HG02610 (cell line): ENCODE measurements around the gene TXNDC11.

Experiments used
- ATAC-seq: cut with Tn5 transposase; IDR thresholded peaks from one replicate; pipeline ENCODE4 v1.9.1; 2021; ENCODE audit warnings: mild to moderate bottlenecking, moderate library complexity; ENCODE audit not compliant: unreplicated experiment

TXNDC11 gene

DNA sequence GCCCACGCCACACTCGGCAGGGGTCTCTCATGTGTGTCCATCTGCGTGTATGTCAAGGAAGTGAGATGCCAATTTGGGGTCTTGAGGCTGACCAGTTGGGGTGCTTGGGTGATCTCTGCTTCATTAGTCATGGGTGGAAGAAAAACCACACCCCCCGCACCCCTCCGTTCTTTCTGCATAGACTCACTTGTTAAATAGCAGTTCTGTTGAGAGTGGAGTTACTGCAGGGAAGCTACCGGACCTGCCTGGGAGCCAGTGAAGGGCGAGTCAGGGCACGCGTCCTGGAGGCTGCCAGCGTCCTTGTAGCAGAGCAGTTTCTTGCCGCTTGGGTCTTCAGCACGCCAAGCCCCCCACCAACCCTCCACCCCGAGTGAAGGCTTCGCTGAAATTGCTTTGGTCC lies 65.9 kb downstream of the TXNDC11 start:
- ATAC-seq, result no peak

DNA sequence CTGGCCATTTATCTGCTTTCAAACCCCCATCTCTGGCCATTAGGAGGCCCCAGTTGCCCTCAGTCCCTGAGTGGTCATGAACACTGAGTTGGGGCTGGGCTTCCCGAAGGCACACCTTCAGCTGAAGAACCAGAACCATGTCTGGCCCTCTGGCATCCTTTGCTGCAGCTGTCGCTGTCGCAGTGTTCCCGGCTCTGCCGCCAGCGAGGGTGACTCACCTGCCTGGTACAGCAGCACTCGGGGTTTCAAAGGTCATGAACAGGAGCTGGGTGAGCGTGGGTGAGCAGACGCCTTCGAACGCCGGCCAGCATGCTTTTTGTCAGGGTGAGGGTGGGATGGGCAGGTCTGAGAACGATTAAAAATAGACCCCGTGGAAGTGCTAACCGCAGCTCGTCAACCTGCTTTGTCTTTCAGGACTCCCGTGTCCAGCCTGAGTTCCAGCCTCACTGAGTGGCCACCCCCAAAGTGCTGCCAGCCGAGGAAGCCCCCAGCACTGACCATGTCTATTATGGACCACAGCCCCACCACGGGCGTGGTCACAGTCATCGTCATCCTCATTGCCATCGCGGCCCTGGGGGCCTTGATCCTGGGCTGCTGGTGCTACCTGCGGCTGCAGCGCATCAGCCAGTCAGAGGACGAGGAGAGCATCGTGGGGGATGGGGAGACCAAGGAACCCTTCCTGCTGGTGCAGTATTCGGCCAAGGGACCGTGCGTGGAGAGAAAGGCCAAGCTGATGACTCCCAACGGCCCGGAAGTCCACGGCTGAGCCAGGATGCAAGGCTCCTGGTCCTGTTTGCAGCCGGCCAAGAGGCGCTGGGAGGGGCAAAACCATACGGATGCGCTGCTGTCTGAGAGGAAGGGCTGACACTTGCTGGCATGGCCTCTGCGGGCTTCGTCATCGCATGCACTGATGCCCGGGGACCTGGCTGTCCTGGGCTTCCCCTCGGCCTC lies 66.8 kb downstream of the TXNDC11 start:
- ATAC-seq, result no peak

DNA sequence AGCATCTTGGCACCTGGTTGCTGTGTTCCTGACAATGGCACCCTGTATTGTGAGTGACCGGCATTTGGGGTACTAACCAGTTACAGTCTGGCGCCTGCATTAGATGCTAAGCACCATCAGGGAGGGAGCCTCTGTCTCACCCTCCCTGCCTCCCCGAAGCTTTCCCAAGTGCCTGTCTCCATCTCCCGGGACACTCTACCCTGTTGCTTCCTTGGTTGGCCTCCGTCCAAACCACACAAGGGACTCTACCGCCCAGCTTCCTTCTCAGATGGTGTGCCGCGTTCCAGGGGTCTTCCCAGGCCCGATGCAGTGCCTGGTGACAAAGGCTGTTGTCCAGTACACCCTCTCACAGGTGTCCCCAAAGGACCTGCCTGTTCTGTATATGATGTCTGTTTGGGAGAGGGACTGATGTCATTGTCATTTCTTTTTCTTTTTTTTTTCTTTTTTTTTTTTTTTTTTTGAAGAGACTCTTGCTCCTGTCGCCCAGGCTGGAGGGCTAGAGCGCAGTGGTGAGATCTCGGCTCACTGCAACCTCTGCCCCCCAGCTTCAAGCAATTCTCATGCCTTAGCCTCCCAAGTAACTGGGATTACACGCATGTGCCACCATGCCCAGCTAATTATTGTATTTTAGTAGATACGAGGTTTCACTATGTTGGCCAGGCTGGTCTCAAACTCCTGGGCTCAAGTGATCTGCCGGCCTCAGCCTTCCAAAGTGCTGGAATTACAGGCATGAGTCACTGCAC lies 67.7 kb downstream of the TXNDC11 start:
- no peak for ATAC-seq

DNA sequence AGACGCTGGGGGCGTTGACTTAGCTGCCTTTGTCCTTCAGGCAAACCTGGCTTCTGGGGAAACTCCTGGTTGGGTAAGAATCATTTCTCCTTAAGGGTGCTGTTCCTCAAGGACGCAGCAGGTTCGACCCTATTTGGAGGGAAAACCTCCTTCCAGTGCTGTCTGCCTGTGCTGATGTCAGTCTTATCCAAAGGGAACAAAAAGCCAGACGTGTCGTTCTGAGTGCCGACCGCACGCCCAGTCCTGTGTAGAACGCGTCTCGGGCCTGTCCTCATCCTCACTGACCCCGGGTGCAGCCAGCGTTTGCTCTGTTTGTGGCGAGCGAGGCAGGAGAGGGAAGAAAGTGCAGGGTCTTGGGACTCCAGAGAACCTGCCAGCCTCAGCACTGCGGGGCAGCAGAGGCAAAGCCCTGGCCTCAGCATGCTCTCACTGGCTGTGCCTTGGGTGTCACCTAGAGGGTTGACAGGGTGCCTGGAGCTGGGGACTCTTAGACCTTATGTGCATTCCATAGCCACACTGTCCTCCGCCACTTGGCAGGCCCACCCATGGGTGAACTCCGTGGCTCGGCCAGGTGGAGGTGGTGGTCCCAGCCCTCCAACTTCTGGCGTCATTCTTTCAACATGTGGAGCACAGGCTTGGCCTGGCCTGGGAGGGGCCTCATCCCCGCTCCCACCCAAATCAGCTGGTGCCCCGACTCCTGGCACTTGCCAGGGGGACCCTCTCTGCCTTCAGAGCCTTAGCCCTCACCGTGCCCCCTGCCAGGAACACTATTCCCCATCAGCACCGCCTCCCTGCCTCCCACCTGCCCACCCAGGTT lies 68.4 kb downstream of the TXNDC11 start:
- ATAC-seq, result no peak

DNA sequence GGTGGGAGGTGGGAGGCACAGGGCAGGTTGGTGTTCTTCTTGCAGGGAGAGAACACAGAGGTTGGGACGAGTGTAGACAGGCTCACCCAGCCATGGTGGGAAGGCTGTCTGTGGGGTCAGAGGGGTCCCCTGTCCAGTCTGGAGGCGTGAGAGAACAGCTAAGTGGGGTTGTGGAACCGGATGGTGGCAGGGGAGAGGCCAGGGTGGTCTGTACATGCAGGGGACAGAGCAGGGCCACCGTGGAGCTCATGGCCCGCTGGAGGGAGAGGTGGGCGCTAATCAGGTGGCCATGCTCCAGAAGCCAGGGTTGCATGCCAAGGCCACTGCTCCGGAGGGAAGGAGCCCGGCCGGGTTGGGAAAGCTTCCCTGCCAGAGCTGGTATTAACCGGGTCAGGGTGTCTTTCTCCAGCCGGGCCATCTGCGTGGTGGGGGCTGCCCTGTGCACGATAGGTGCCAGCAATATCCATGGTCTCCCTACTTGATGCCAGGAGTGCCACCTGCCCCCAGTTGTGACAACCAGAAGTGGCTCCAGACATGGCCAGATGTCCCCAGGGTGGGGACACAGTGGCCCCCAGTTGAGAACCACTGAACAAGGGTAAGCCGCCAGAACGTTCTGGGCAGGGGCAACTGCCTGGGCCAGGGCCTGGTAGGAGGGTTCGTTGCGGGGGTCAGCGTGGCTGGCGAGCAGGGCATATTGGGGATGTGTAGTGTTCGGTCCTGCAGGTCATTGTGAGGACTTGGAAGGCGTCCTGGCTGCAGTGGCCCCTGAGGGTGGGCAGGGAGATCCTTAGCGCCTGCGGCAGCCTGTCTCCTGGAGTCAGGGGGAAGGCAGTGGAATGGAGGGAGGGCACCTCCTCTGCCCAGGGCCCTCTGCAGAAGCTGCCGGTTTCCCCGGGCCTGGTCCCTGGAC lies 69.3 kb downstream of the TXNDC11 start:
- ATAC-seq, result no peak

DNA sequence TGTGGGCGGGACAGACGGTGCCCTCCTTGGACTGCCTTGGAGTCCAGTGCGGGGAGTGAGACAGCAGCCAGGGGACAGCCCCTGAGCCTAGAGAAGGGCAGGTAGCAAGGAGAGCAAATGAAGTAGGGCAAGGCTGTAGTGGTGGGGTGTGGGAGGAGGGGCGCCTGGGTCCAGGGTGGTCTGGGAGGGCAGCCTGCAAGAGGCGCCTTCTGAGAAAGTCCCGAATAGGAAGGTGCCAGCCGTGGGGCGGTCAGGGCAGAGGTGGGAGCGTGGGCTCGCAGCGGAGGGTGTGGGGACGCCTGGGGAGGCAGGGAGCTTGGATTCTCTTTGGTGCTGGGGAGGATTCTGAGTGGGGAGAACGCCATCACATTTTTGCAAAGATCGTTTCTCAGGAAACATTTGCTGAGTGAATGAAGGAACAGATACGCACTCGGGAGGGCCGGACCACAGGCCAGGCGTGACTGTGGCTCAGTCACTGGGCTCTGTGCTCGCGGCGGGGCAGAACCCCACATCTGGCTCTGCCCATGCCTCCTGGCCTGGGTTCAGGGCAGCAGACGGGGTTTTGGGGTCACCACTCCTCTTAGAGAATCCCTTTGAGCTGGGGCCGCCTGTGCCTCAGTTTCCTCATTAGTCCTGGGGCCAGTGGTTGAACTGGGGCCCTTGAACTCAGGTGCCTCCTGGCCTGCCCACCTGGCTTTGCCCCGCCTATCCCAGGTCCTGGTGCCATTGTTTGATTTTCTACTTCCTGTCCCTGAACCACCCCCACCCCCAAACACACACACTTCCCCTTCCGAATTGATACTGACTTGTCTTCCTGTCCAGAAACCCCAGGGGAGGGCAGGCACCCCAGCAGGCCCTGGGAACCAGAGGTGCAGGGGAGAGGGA lies 70.2 kb downstream of the TXNDC11 start:
- no peak for ATAC-seq

DNA sequence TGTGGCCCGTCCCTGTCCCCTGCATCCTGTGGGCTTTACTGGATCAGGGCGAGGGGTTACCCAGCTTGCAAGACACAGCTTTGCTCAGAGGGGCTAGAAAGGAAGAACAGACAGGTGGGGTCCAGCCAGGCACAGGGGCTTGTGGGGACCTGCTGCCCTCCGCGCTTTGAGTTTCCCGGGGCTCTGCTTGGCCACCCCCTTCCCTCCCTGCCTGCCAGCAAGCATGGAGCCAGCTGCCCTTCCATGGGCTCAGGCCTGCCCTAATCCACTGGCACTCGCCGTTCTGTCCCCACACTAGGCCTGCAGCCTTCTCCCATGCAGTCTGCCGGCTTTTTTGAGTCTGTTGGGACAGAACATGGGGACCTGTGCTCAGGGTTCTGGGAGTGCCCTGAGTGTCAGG lies 71.0 kb downstream of the TXNDC11 start:
- no peak for ATAC-seq

DNA sequence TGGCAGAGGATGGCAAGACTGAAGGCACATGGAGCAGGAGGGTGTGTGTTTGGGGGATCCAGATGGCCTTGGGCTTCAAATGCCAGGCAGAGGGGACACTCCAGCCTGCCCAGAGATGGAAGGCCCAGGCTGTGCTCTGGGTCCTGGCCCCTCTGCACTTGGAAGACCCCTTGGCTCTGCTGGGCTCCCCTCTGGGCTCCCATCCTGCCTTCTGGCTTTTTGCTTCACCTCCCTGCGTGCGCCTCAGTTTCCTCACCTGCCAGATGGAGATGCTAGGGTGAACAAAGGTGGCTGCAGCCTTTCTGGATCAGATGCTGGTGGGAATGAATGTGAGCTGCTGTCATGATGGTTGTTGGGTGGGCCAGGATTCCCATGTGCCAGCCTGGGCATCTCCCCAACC lies 71.4 kb downstream of the TXNDC11 start:
- no peak for ATAC-seq

DNA sequence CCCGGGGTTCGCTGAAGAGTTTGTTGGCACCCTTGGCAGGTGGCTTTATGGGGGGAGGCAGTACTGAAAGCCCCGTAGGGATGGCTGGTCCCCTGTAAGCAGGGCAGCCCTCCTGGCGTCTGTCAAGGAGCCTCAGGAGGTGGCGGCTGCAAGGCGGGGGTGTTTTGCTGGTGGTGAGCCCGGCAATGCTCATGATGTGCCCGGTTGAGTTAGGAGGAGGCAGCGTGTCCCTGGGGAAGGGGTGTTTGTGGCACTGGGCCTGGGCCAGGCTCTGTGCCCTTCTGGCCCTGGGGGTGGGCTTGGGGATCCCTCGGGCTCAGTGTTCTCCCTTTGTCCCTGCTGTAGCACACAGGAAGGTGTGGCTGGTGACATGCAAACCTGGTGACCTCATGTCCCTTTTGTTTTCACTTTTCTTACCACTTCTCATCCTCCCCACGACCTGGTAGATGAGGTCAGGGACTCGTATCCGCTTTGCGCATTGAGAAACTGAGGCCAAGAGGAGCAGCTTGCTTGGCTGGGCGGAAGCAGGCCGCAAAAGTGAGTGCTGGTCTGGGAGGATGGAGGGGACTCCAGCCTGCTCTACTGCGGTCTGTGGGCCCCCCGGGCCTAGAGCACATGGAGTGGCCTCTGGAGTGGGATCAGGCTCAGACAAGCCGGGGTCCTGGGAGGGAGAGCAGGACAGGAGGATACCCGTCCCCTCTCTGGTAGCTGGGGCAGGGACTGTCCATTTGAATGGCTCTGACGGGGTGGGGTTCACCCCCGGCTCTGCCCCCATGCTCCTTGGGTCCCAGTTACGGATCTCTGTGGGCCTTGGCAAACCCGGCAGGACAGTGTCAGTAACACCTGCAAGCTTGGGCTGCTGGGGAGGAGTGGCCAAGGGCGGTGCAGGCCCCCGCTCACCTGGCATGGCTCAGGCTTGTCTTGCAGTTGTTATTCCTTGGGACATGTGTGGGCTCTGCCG lies 72.2 kb downstream of the TXNDC11 start:
- peak; percentile 35 for ATAC-seq

DNA sequence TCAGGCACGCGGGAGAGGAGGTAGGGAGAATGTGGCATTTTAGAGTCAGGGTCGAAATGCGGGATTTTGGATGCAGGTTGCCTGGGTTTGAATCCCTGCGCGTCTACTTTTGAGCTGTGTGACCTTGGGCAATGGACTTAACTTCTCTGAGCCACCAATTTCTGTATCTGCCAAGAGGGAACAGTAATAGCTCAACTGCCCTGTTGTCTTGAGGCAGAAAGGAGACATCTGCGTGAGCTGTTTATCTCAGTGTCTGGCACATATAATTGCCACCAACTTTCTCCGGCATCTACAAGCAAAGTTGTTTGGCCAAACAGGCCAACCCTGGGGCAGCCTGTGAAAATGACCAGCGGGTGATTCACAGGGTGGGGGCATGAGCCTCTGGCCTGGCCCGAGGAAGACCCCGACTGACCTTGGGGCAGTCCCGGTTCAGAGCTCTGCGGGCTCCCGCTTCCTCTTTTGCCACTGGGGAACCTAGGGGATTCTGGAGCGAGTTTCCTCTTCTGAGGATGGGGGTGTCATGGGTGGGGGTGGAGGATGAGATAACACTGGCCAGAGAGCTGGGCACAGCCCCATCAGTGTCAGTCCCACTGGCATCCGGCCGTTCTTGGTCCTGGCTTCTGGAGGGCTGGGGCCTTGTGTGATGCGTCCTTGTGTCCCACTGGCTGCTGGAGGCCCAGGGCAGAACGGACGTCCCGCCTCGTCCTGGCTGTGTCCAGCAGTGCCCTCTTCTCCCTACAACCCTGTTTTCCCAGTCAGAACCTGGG lies 73.1 kb downstream of the TXNDC11 start:
- ATAC-seq, result peak; percentile 27

DNA sequence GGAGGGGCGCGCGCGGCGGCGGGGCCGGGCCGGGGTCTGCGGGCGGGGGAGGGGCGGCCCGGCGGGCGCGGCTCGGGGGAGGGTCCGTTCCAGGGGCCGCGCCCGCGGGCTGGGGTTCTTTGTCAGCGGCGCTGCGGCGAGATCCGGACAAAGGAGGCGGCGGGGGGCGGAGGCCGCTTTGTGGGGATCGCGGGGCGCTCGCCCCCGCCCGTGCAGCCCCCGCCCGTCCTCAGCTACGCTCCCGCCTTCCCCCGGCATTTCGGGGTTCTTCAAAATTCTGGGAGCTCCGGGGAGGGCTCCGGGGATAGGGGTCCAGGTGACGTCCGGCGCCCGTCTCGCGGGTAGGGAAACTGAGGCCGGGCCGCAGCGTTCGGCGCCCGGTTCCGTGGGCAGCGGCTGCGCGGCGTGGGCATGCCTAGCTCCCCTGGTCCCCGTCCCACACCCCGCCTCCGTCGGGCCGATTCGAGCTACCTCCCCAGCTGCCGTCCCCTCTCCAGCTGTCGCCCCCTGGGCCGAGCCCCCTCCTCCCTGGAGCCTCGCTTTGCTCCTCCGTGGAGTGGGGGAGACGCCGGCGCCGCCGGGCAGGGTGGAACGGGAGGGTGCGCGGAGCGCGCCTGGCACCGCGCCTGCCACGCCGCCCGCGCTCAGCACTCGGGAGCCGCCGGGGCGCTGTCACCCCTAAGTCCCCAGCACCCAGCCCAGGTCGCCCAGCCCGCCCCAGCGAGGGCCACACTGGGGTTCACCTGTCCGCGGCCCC lies 73.9 kb downstream of the TXNDC11 start:
- ATAC-seq, result no peak

DNA sequence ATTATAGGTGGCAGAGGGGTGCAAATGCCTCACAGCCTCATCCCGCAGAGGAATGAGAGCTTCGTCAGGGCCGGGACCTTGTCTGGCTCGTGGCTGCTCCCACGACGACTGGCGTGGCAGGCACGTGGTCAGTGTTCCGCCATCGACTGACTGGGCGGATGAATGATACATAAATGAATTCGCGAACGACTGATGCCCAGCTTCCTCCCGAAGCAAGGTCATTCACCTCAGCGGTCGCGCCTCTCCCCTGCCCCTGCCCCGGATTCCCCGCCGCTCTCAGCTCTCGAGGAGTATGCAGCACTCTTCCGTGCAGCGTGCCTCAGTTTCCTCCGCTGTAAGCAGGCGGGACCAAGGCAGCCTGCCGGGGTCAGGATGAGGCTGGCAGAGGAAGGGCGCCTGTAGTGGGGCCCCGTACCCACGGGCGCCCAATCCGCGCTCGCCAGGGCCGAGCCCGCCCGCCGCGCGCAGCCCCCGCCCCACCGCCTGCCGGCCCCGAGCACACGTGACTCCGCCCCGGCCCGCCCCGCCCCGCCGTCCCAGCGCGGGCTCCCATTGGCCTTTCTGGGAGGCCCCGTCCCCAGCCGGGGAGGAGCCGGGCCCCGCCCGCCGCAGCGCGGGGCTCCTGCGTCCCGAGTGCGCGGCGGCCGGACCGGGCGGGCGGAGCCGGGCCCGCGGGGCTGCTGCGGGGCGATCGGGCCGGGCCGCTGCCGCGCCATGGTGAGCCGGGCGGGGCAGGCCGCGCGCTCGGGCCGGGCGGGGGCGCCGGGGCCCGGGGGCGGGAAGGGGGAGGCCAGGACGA lies 74.6 kb downstream of the TXNDC11 start, which contains the start of gene SNN:
Gene SNN (plus strand): TSS at position 632 of the 799 bp plus-strand sequence. CDS start 7,605 bp downstream, outside the sequence.
- ATAC-seq, result peak; percentile 62

DNA sequence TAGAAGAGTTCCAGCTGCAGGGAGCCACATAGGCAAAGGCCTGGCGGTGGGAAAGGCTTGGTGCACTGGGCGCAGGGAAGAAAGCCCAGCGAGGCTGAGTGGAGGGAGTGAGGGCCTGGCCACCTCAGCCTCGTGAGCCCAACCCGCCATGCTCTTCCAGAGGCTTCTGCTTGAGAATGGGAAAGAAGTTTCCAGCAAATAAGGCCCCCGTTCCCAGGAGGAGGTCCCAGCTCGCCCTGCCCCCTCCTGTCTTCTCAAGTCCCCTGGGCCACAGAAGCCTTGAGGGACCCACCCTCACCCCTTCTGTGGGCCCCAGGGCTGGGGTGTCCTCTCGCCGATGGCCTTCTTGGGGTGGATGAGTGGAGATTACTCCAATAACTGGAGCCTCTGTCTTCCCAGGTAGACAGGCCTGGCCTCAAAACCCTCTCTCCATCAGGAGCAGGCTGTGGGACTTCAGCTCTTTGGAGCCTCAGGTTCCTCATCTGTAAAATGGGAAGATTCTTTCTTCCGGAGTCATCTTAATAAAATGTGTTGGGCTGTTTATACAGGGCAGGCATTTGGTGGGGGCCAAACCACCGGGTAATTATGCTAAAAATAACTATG lies 75.3 kb downstream of the TXNDC11 start:
- ATAC-seq, result no peak

DNA sequence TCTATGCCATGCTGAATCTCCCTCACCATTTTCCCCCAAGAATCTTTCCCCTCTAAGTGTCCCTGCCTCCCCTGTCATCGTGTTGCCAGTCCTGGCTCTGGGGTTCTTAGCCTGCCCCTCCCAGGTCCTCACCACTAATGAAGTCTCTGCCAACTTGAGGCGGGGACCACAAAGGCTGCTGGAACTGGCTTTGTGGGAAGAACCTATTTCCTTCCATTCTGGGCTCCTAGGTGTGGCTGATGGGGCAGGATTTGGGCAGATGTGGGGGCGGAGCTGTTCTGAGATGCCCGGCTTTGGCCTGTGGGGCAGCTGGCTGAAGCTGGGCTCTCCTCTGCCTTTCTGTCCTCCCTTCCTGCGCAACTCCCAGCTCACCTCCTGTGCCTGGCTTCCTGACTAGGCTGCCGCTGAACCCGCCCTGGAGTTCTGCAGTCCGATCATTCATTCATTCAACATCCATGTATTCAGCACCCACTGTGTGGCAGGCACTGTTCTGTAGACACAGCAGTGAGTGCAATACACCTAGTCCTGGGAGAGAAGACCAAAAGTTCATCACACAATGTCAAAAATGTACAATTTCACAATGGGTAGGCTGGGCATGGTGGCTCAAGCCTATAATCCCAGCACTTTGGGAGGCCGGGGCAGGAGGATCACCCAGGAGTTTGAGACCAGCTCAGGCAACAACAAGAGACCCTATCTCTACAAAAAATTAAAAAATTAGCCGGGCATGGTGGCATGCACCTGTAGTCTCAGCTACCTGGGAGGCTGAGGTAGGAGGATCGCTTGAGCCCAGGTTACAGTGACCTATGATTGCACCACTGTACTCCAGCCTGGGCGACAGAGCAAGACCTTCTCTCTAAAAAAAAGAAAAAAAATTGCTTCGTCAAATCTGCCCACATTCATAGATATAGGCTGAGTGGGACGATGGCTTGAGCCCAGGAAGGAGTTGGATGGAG lies 76.3 kb downstream of the TXNDC11 start:
- ATAC-seq, result no peak
